NB4 (cell line): ENCODE results near the gene RNU2-1.

Experiments used
- DNase-seq: peaks from one replicate; pipeline ENCODE4 v3.0.0; 2010; ENCODE audit warnings: low read depth
- H3K4me3 ChIP-seq: one replicate; pipeline ENCODE4 v1.5.1; 2011; ENCODE audit warnings: mild to moderate bottlenecking, low read depth, low read length, moderate library complexity
- MYC ChIP-seq: IDR thresholded peaks from 2 replicates; pipeline ENCODE4 v1.6.1; 2011; ENCODE audit warnings: low read depth, low read length
- POLR2A ChIP-seq: IDR thresholded peaks from 2 replicates; pipeline ENCODE4 v1.6.1; 2011; ENCODE audit warnings: mild to moderate bottlenecking; ENCODE audit not compliant: insufficient read length; ENCODE audit errors: extremely low read depth
- TF ChIP-seq, protein P1 (sequence below): IDR thresholded peaks from 2 replicates; pipeline ENCODE4 v1.6.1; 2011; ENCODE audit warnings: low read depth, low read length
- TF ChIP-seq, protein P2 (sequence below): IDR thresholded peaks from one replicate; pipeline ENCODE4 v1.5.1; 2012; ENCODE audit warnings: low read depth, low read length

The RNU2-1 gene

DNA sequence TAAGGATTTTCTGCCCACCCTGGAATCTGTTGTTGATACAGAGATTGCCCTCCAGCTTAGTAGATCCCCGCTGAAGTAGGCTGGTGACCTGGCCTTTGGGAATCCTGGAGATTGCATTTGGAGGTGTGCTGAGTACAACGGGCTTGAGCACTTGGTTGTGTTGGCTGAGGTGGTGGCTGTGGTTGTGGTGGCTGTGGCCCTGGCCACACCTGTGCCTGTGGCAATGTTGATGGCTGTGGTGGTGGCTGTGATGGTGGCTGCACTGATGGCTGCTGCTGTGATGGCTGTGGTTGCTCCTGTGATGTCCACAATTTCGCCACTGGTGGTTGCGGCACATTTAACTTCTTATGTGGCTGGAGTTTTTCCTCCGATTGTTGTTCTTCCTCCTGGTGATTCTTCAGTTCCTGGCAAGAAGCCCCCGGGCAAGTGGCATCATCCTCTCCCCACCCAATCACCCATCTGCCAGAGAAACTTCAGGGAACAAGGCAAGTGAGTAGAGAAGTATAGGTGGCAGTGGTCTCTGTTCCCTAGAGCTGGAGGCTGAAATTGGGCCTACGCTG, 9.6 kb downstream of the RNU2-1 start:
- DNase-seq, result no peak
- TF ChIP-seq MYC (no peak), POLR2A (no peak)
- TF ChIP-seq, protein P1, sequence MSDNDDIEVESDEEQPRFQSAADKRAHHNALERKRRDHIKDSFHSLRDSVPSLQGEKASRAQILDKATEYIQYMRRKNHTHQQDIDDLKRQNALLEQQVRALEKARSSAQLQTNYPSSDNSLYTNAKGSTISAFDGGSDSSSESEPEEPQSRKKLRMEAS, result no peak
- TF ChIP-seq, protein P2, sequence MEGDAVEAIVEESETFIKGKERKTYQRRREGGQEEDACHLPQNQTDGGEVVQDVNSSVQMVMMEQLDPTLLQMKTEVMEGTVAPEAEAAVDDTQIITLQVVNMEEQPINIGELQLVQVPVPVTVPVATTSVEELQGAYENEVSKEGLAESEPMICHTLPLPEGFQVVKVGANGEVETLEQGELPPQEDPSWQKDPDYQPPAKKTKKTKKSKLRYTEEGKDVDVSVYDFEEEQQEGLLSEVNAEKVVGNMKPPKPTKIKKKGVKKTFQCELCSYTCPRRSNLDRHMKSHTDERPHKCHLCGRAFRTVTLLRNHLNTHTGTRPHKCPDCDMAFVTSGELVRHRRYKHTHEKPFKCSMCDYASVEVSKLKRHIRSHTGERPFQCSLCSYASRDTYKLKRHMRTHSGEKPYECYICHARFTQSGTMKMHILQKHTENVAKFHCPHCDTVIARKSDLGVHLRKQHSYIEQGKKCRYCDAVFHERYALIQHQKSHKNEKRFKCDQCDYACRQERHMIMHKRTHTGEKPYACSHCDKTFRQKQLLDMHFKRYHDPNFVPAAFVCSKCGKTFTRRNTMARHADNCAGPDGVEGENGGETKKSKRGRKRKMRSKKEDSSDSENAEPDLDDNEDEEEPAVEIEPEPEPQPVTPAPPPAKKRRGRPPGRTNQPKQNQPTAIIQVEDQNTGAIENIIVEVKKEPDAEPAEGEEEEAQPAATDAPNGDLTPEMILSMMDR, result no peak
- H3K4me3 ChIP-seq, result no peak overlapping the region

DNA sequence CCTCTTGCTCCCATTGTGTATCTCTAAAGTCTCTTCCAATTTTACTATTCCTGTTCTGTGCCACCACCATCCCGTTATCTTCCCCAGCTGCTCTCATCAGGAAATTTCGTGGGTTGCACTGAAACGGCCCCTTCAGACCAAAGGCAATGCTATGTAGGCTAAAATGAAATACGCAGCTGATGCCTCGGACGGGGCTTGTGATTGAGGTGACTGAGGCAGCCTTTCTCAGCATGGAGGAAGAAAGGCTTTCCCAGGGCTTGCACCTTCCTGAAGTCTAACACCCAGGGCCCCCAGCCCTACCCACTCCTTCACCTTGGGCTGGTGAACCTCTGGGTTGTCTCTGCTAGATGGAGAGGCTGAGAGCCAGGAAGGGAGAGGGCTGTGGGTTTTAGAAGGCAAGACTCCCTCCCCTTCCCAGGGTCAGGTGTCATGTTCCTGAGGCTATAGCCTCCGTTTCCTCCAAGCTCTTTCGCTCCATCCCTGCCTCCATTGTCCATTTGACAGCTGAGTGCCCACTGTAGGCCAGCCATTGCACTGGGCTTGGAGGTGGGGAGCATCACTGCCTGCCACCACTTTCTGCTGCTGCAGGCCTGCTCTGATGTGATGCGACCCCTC, 13.2 kb downstream of the RNU2-1 start:
- TF ChIP-seq POLR2A, result no peak
- TF ChIP-seq, protein P2, result no peak
- no peak for DNase-seq
- no peak overlapping the region for H3K4me3 ChIP-seq

DNA sequence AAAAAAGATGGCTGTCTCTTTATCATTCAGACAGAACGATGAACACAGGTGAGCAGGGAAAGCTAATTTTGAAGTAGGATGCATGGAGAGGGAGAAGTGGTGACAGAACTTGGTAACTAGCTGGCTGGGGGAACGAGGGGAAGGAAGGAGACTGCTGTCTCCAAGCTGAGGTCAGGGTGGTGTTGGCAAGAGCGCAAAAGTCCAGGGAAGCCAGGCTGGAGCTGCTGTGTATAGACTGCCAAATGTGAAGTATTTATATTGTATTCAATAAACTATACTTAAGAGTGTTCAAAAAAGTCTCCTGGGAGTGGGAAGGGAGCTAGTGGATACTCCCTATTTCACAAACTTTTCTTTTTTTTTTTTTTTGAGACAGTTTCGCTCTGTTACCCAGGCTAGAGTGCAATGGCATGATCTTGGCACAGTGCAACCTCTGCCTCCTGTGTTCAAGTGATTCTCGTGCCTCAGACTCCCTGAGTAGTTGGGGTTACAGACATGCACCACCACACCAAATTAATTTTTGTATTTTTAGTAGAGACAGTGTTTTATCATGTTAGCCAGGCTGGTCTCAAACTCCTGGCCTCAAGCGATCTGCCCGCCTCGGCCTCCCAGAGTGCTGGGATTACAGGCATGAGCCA, 13.9 kb downstream of the RNU2-1 start:
- no peak for DNase-seq
- no peak overlapping the region for H3K4me3 ChIP-seq
- TF ChIP-seq, protein P1, result no peak
- TF ChIP-seq, protein P2, result no peak
- TF ChIP-seq MYC (no peak), POLR2A (no peak)

DNA sequence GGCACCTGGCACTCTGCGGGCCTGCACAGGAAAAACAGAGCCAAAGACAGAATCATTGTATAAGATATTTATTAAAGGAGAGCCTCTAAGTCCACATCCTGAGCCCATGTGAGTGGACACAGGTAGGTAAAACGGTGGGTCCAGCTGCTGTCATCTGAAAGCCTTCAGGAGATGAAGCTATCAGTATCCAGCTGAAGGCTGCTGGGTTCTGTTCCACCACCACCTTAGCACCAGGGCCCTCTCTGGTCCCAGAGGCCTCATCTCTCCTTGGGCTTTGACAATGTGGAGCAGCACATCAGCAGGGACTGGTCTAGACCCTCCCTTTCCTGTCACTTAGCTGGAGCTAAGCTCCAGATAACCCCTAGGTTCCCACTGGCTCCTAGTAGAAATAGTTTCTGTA, 14.8 kb downstream of the RNU2-1 start:
- TF ChIP-seq MYC (no peak), POLR2A (no peak)
- TF ChIP-seq, protein P1, result no peak
- TF ChIP-seq, protein P2, result no peak
- no peak overlapping the region for H3K4me3 ChIP-seq
- no peak for DNase-seq

DNA sequence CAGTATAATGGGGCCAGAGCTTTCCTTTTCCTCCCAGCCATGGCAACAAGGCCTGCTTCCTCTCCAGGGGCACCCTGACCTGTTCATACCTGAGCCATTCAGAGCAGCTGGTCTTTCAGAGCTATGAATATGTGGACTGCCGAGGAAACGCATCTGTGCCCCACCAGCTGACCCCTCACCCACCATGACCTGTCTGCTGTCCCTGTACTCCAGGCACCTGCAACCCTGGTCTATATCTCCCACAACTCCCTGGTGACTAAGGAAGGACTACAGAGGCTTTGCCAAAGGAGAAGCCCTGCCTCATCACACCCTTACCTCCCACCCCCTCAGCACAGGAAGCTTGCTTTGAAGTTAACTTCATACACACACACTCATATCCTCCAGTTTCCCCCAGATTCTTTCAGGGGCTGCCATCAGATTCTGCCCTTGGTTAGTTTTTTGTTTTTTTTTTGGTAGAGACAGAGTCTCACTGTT, 16.1 kb downstream of the RNU2-1 start:
- TF ChIP-seq POLR2A (no peak), MYC (no peak)
- TF ChIP-seq, protein P2, result no peak
- TF ChIP-seq, protein P1, result no peak
- no peak overlapping the region for H3K4me3 ChIP-seq
- no peak for DNase-seq
